ENCODE results near the gene GATAD2A.

GATAD2A gene

GRCh38 chr19:19545707-19546106 is 140.2 kb downstream of the GATAD2A start:
- Histone ChIP-seq H3K4me1 (ENCODE audit: control insufficient read depth, insufficient read depth, low read length, poor library complexity, severe bottlenecking) (peaks cover 10% of the 10 kb centered on the region), H3K4me3 (ENCODE audit: insufficient read depth, low read depth, low read length, poor library complexity, severe bottlenecking) (no peak overlapping the region), H3K27ac (ENCODE audit: insufficient read depth, low read length, poor library complexity, severe bottlenecking) (no peak overlapping the region), H3K9me3 (ENCODE audit: control insufficient read depth, low read length) (no peaks in the 10 kb centered on the region), H3K36me3 (ENCODE audit: control insufficient read depth, insufficient read depth, low read length) (no peaks in the 10 kb centered on the region), H3K27me3 (replicated peaks; ENCODE audit: control insufficient read depth, insufficient read depth, low read length, poor library complexity, severe bottlenecking) (no peaks in the 10 kb centered on the region)
- DNase-seq = no peak

GRCh38 chr19:19546751-19547162 is 141.3 kb downstream of the GATAD2A start:
- Histone ChIP-seq H3K27me3 (replicated peaks; ENCODE audit: control insufficient read depth, insufficient read depth, low read length, poor library complexity, severe bottlenecking) (no peaks in the 10 kb centered on the region), H3K27ac (ENCODE audit: insufficient read depth, low read length, poor library complexity, severe bottlenecking) (no peak overlapping the region), H3K4me1 (ENCODE audit: control insufficient read depth, insufficient read depth, low read length, poor library complexity, severe bottlenecking) (peaks cover under 1% of the 10 kb centered on the region), H3K36me3 (ENCODE audit: control insufficient read depth, insufficient read depth, low read length) (no peaks in the 10 kb centered on the region), H3K4me3 (ENCODE audit: insufficient read depth, low read depth, low read length, poor library complexity, severe bottlenecking) (no peak overlapping the region), H3K9me3 (ENCODE audit: control insufficient read depth, low read length) (no peaks in the 10 kb centered on the region)
- DNase-seq = no peak

- Histone ChIP-seq H3K27ac (ENCODE audit: insufficient read depth, low read length, poor library complexity, severe bottlenecking) (no peak overlapping the region), H3K27me3 (replicated peaks; ENCODE audit: control insufficient read depth, insufficient read depth, low read length, poor library complexity, severe bottlenecking) (no peaks in the 10 kb centered on the region), H3K4me1 (ENCODE audit: control insufficient read depth, insufficient read depth, low read length, poor library complexity, severe bottlenecking) (no peaks in the 10 kb centered on the region), H3K9me3 (ENCODE audit: control insufficient read depth, low read length) (no peaks in the 10 kb centered on the region), H3K36me3 (ENCODE audit: control insufficient read depth, insufficient read depth, low read length) (no peaks in the 10 kb centered on the region), H3K4me3 (ENCODE audit: insufficient read depth, low read depth, low read length, poor library complexity, severe bottlenecking) (no peak overlapping the region)
- DNase-seq = no peak
Observed at GRCh38 chr19:19547674-19548336, 142.3 kb downstream of the GATAD2A start.

DNA sequence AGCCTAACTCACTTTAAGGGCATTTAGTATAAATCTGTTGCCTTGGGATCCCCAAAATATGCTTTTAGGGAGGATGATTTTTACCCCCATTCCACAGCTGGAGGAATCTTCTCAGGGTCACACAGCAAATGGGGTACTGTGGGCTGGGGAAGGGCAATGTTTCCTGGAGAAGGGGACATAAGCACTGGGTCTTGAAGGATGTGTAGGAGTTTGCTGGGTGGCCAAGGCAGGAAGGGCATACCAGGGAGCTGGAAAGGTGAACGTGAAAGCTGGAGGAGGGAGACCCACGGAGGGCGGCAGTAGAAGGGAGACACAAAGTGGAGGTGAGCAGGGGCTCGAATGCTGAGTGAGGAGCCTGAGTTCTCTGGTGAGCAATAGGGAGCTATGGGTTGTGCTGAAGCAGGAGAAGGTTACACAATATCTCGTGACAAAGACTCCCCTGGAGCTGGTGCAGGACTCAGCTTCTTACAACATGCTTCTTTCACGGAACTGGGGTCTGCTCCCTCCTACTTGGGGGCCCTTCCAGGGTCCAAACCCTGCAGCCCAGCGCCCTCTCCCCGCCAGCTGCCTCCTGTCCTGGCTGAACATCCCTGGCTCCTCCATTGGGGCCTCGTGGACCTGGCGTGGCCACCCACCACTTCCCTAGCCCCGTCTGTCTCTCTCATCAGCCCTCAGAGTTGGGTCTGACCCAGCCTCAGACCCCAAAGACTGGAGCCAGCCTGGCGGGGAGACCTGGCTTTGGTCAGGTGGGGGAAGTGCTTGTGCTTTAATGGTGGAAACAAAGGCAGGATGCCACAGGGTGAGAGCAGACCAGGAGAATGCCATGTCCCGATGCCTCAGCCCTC is 143.7 kb downstream of the GATAD2A start:
- no peak for DNase-seq
- Histone ChIP-seq H3K9me3 (ENCODE audit: control insufficient read depth, low read length) (no peaks in the 10 kb centered on the region), H3K27ac (ENCODE audit: insufficient read depth, low read length, poor library complexity, severe bottlenecking) (no peak overlapping the region), H3K27me3 (replicated peaks; ENCODE audit: control insufficient read depth, insufficient read depth, low read length, poor library complexity, severe bottlenecking) (no peaks in the 10 kb centered on the region), H3K36me3 (ENCODE audit: control insufficient read depth, insufficient read depth, low read length) (no peaks in the 10 kb centered on the region), H3K4me1 (ENCODE audit: control insufficient read depth, insufficient read depth, low read length, poor library complexity, severe bottlenecking) (peaks cover 2% of the 10 kb centered on the region), H3K4me3 (ENCODE audit: insufficient read depth, low read depth, low read length, poor library complexity, severe bottlenecking) (no peak overlapping the region)

- Histone ChIP-seq H3K4me1 (ENCODE audit: control insufficient read depth, insufficient read depth, low read length, poor library complexity, severe bottlenecking) (peaks cover 6% of the 10 kb centered on the region), H3K36me3 (ENCODE audit: control insufficient read depth, insufficient read depth, low read length) (no peaks in the 10 kb centered on the region), H3K9me3 (ENCODE audit: control insufficient read depth, low read length) (no peaks in the 10 kb centered on the region), H3K27me3 (replicated peaks; ENCODE audit: control insufficient read depth, insufficient read depth, low read length, poor library complexity, severe bottlenecking) (no peaks in the 10 kb centered on the region), H3K27ac (ENCODE audit: insufficient read depth, low read length, poor library complexity, severe bottlenecking) (no peak overlapping the region), H3K4me3 (ENCODE audit: insufficient read depth, low read depth, low read length, poor library complexity, severe bottlenecking) (no peak overlapping the region)
- DNase-seq = no peak
Observed at GRCh38 chr19:19549804-19550464, 144.5 kb downstream of the GATAD2A start.

GRCh38 chr19:19550485-19550929 is 145.0 kb downstream of the GATAD2A start:
- H3K27ac ChIP-seq (ENCODE audit: insufficient read depth, low read length, poor library complexity, severe bottlenecking) = no peak overlapping the region
- DNase-seq = no peak
- H3K4me3 ChIP-seq (ENCODE audit: insufficient read depth, low read depth, low read length, poor library complexity, severe bottlenecking) = no peak overlapping the region
- H3K27me3 ChIP-seq (replicated peaks; ENCODE audit: control insufficient read depth, insufficient read depth, low read length, poor library complexity, severe bottlenecking) = no peaks in the 10 kb centered on the region
- peaks cover 6% of the 10 kb centered on the region for H3K4me1 ChIP-seq (ENCODE audit: control insufficient read depth, insufficient read depth, low read length, poor library complexity, severe bottlenecking)
- no peaks in the 10 kb centered on the region for H3K36me3 ChIP-seq (ENCODE audit: control insufficient read depth, insufficient read depth, low read length)
- H3K9me3 ChIP-seq (ENCODE audit: control insufficient read depth, low read length) = no peaks in the 10 kb centered on the region

DNA sequence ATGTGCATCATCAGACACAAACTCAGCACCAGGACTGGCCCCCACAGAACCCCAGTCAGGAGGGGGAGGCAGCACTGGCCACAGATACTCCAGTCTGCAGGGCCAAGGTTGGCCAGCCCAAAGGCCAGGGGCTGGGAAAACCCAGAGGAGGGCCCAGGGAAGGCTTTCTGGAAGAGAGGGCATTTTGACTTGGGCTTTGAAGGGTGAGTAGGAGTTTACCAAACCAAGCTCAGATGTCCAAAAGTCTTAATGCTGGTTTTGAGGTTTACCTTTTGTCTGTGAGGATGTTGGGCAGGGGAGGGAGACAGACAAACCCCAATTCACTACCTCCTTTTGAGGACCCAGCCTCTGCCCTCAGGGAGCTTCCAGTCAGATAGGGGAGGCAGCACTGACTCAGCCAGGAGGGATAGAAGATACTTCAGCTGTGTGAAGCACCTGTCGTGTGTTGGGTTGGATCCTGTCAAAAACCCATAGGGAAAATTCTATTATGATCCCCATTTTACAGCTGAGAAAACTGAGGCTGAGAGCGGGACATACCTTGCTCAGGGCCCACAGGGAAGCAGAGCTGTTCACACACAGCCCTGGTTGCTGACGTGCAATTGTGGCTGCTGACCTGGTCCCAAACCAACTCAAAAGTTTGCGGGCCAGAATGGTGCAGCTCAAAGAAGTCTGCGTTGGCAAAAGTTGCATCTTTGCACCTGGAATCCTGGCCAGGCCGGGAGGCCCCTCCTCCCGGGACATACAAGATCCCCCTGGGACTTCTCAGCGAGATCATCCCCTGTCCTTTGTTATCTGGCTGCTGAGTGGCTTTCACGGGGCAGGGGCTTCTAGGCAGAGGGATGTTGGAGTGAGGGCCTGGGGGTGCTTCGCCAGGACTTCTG is 145.7 kb downstream of the GATAD2A start:
- Histone ChIP-seq H3K4me3 (ENCODE audit: insufficient read depth, low read depth, low read length, poor library complexity, severe bottlenecking) (no peak overlapping the region), H3K27me3 (replicated peaks; ENCODE audit: control insufficient read depth, insufficient read depth, low read length, poor library complexity, severe bottlenecking) (no peaks in the 10 kb centered on the region), H3K4me1 (ENCODE audit: control insufficient read depth, insufficient read depth, low read length, poor library complexity, severe bottlenecking) (peaks cover 6% of the 10 kb centered on the region), H3K27ac (ENCODE audit: insufficient read depth, low read length, poor library complexity, severe bottlenecking) (no peak overlapping the region), H3K36me3 (ENCODE audit: control insufficient read depth, insufficient read depth, low read length) (no peaks in the 10 kb centered on the region), H3K9me3 (ENCODE audit: control insufficient read depth, low read length) (no peaks in the 10 kb centered on the region)
- no peak for DNase-seq

GRCh38 chr19:19551853-19552192 is 146.3 kb downstream of the GATAD2A start:
- no peak for DNase-seq
- Histone ChIP-seq H3K9me3 (ENCODE audit: control insufficient read depth, low read length) (no peaks in the 10 kb centered on the region), H3K27me3 (replicated peaks; ENCODE audit: control insufficient read depth, insufficient read depth, low read length, poor library complexity, severe bottlenecking) (no peaks in the 10 kb centered on the region)

GRCh38 chr19:19552798-19553197 is 147.3 kb downstream of the GATAD2A start:
- H3K36me3 ChIP-seq (ENCODE audit: control insufficient read depth, insufficient read depth, low read length) = no peaks in the 10 kb centered on the region
- H3K27me3 ChIP-seq (replicated peaks; ENCODE audit: control insufficient read depth, insufficient read depth, low read length, poor library complexity, severe bottlenecking) = no peaks in the 10 kb centered on the region
- no peak for DNase-seq
- no peak overlapping the region for H3K27ac ChIP-seq (ENCODE audit: insufficient read depth, low read length, poor library complexity, severe bottlenecking)
- peaks cover 6% of the 10 kb centered on the region for H3K4me1 ChIP-seq (ENCODE audit: control insufficient read depth, insufficient read depth, low read length, poor library complexity, severe bottlenecking)
- no peaks in the 10 kb centered on the region for H3K9me3 ChIP-seq (ENCODE audit: control insufficient read depth, low read length)
- H3K4me3 ChIP-seq (ENCODE audit: insufficient read depth, low read depth, low read length, poor library complexity, severe bottlenecking) = no peak overlapping the region

More at GRCh38 chr19:19551853-19552192, 146.3 kb downstream of the GATAD2A start:
- H3K36me3 ChIP-seq (ENCODE audit: control insufficient read depth, insufficient read depth, low read length) = no peaks in the 10 kb centered on the region
- no peak overlapping the region for H3K4me3 ChIP-seq (ENCODE audit: insufficient read depth, low read depth, low read length, poor library complexity, severe bottlenecking)
- H3K27ac ChIP-seq (ENCODE audit: insufficient read depth, low read length, poor library complexity, severe bottlenecking) = no peak overlapping the region
- H3K4me1 ChIP-seq (ENCODE audit: control insufficient read depth, insufficient read depth, low read length, poor library complexity, severe bottlenecking) = peaks cover 6% of the 10 kb centered on the region
